H1 (cell line): ENCODE data around the gene PTH2R. TPM values are rescaled to one million over a fixed set of nuclear protein-coding genes. Genes with fewer than 3 reads are reported as not detected.

Experiments
- CTCF ChIP-seq, 3 experiments: IDR thresholded peaks; 1 replicate in 2 of 3; 2 replicates in 1 of 3; pipeline versions ENCODE4 v1.5.1 to v1.6.1; 2011; ENCODE audit warnings: low read length in 3 of 3, mild to moderate bottlenecking in 3 of 3, inconsistent platforms in 2 of 3, low read depth in 1 of 3, moderate library complexity in 1 of 3; ENCODE audit not compliant: insufficient read depth in 1 of 3; ENCODE audit errors: control extremely low read depth in 1 of 3
- JUND ChIP-seq: IDR thresholded peaks from 2 replicates; pipeline ENCODE4 v1.6.1; 2011; ENCODE audit warnings: mild to moderate bottlenecking, improper control_type of control experiment, low read length
- MAFK ChIP-seq: IDR thresholded peaks from 2 replicates; pipeline ENCODE4 v1.6.1; 2012; ENCODE audit warnings: low read depth, mild to moderate bottlenecking, improper control_type of control experiment, low read length
- MAX ChIP-seq: IDR thresholded peaks from 2 replicates; pipeline ENCODE4 v1.6.1; 2012; ENCODE audit warnings: inconsistent platforms
- RBBP5 ChIP-seq: IDR thresholded peaks from 2 replicates; pipeline ENCODE4 v1.7.1; 2012; ENCODE audit warnings: low read depth, mild to moderate bottlenecking, inconsistent platforms, low read length, moderate library complexity, borderline replicate concordance
- RXRA ChIP-seq: IDR thresholded peaks from 2 replicates; pipeline ENCODE4 v1.6.1; 2011; ENCODE audit warnings: low read depth, mild to moderate bottlenecking, low read length, moderate library complexity; ENCODE audit not compliant: insufficient read depth
- SRF ChIP-seq: IDR thresholded peaks from 2 replicates; pipeline ENCODE4 v1.6.1; 2011; ENCODE audit warnings: mild to moderate bottlenecking, low read depth, low read length, moderate library complexity
- TAF1 ChIP-seq: IDR thresholded peaks from 2 replicates; pipeline ENCODE4 v1.6.1; 2011; ENCODE audit warnings: mild to moderate bottlenecking, low read depth, low read length
- polyA plus RNA-seq, 7 experiments: library from polyadenylated mRNA; depleted of rRNA in 3 of 7; stranded (reverse) in 5 of 7; unstranded in 2 of 7; fragments of >200 nt in 5 of 7; fragments of 200-250 nt in 2 of 7; gene quantifications; 1 replicate in 5 of 7; 2 replicates in 1 of 7; 4 replicates in 1 of 7; pipeline versions ENCODE4 v1.2.1 to v1.2.3, GENCODE V29; 2011 to 2013; ENCODE audit warnings: missing spikeins in 2 of 7, mixed read lengths in 2 of 7
- total RNA-seq: library from RNA; stranded (reverse); fragmentation: NEBNext Ultra II Directional; extraction: Animal tissue kit (Norgen Biotek cat#: 25700); gene quantifications from 2 replicates; pipeline ENCODE4 v1.2.1, GENCODE V29; 2021

Gene PTH2R
- total and polyA plus RNA-seq, 2 of the 8 experiments (the other 6 are each of a cell fraction or from before 2014, with no cell fraction given), result 0.19 to 0.38 TPM

GRCh38 chr2:208363485-208363884 lies 43.1 kb upstream of the PTH2R start (continued):
- TF ChIP-seq CTCF (IDR thresholded peaks at IDR 0.05; ENCODE audit: control extremely low read depth in 1 of 3, insufficient read depth in 1 of 3, low read depth in 1 of 3, low read length in 3 of 3) (no peak), TAF1 (no peak), RXRA (no peak), SRF (no peak), MAX (no peak), JUND (no peak), RBBP5 (no peak), MAFK (no peak)
